HCEC 1CT (cell line): ENCODE data around the gene SIRPB2.
A peak's percentile ranks its signal among the peaks of the same experiment; 100 is the strongest.

Source experiments
- DNase-seq: peaks from one replicate; pipeline ENCODE4 v3.0.0-alpha.2; 2017

Gene SIRPB2

GRCh38 chr20:1469925-1470571, 21.2 kb downstream of the SIRPB2 start:
- peak; percentile 99 for DNase-seq

- no peak for DNase-seq
These were observed 21.8 kb downstream of the SIRPB2 start for GRCh38 chr20:1469306-1469905.

- no peak for DNase-seq
These were observed 23.0 kb downstream of the SIRPB2 start for GRCh38 chr20:1468117-1468624.

GRCh38 chr20:1467355-1468116, 23.7 kb downstream of the SIRPB2 start:
- no peak for DNase-seq

DNA sequence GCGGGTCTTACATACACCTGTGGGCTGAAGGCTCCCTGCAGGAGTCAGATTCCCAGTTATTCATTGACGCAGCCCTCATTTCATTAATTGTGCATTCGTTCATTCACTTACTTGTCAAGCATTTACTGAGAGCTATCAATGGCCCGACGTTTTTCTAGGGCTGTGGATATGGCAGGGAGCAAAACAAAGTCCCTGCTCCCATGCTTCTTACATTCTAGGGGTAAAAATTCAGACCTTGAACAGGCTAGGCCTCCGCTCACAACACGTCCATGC, 24.2 kb downstream of the SIRPB2 start:
- no peak for DNase-seq

DNA sequence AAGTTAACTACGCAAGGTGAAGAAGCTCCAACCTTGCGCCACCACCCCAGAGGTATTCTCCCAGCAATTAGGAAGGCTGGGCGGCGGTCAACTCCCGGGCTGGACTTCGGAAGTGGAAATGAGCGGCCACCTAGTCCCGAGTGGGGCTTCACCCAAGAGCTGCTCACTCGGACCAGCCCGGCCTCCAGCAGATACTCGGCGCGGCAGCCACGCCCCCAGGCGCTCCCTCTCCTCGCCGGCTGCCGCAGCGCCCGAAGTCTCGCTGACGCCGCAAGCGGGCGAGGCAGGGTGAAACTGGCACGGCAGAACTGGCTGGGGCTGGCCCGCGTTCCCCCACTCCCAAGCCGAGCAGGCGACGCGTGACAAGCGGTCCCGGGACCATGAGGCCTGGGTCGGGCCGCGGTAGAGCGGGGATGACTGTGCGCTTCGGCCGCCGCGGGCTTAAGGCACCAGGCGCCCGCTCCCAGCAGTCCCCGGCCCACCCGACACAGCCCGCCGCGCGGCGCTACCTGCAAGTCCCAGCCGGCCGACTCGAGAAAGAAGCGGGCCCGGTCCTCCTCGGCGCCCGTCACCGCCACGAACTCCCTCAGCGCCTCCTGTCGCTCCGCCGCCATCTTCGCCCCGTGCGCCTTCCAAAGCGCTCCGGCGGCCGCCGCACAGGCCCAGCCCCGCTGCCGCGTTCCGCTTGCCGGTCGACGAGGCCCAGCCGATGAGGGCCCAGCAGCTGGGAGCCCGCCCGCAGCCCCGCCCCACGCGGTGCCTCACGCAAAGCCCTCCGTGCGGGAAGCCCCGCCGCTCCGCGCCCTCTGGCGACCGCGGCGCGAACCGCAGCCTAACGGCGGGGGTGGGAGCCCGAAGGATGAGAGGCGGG, 24.8 kb downstream of the SIRPB2 start, which contains the start of gene NSFL1C:
TSS of gene NSFL1C (minus strand) at position 639 of the 871 bp plus-strand sequence. CDS start at position 614, 25 bp downstream.
- peak; percentile 90 for DNase-seq

GRCh38 chr20:1465470-1466210, 25.6 kb downstream of the SIRPB2 start:
- no peak for DNase-seq

DNA sequence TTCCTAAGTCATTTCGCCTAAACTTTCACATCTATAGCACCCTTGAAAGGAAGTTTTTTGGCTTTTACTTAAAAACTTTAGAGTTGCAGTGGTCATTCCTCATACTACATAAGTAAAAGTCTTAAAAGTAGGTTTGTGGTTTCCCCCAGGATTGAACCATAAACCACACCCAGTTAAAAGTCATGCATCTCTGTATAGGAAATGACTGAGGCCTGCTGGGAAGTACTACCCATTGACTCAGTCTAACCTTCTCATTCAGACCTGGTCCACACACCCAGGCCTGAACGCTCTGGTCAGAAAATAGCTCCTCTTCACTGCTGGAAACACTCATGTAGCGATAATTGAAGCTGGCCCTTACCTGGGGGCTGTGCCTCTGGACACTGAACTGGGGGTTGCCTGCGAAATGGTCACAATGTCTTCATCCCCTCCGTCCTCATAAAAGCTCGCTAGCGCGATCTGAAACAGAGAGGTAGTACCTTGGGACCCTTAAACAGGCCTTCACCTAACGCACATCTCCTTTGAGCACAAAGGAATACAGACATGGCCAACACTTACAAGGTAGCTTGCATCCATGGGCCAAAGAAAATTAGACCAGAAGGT, 27.1 kb downstream of the SIRPB2 start:
- no peak for DNase-seq

DNA sequence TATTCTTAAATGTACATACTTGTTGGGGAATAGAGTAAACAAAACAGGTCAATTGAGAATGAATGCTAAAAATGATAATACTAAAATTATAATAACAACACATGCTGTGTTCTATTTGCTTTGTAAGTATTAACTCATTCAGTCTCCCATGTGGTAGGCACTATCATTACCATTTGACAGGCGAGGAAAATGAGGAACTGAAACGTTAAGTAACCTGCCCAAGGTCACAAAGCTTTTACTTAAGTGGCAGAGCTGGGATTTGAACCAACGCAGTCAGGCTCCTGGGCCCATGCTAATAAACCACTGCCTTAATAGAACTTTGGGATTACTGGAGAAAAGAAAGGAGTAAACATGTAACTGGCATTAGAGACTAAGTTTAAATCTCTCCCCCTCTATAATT, 28.4 kb downstream of the SIRPB2 start:
- DNase-seq = no peak

DNA sequence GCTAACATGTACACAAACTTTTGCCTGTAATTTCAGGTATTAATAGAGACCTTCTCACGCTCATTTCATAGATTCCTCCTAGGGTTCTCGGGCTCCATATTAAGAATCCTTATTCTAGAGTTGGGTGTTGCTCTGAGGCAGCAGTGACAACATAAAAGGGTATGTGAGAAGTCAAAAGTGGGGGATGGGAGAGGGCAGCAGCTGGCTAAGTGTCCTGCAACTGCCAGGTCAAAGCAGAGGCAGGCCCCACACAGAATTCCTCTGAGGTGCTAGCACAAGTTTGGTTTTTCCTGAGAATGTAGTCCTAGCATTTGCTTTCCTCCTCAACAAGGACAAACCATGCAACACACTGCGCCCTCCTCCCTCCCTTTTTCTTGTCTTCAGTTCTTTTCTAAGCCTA, 29.2 kb downstream of the SIRPB2 start:
- no peak for DNase-seq

DNA sequence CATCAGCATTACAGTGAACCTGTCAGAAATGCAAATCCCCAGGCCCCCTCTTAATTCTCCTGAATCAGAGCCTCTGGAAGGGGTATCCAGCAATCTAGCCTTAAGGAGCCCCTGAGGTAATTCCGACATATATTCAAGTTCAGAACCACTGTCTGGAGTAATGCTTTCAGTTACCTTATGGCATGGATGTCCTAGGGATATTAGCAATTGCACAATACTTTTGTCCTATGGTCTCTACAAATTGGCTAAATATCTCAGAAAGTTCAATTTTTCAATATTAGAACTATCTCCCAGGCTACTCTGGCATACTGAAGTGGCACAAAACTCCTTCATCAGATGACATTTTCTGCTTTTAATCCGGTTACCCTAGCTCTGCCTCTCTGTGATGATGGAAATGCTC, 30.9 kb downstream of the SIRPB2 start:
- no peak for DNase-seq

DNA sequence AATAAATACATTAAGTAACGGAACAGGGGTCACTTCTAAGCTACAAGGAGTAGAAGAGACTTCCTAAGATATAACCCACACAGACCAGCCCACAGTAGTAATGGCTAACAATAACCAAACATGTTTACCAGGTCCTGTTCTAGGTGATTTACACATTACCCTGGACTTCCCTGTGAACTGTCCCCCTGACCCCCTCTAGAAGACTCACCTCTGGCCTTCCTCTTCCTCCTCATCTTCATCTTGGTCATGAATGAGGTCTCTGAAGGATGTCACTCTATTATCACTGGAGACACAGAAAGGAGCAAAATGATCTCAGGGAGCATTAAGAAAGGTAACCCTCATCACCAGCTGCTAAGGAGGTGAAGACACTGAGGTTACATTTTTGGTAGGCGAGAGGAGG, 33.2 kb downstream of the SIRPB2 start:
- DNase-seq = no peak

DNA sequence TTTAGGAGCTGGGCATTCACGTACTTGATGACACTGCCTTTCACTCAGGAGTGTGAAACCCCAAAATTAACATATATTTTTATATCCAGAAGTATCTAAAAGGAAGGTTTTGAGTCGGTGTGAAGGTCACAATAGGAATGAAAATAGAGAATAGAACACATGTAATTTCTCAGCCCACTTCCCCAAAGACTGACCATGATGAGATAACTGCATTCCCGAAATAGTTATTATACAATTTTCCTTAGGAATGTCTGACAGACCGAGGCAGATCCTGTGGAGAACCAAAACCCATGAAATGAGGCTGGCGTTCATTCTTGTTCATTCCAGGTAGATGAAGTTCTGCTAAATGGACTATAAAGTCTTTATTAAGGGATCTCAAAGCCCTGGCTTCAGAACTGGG, 34.9 kb downstream of the SIRPB2 start:
- DNase-seq = no peak

GRCh38 chr20:1450926-1451491, 40.2 kb downstream of the SIRPB2 start:
- no peak for DNase-seq

DNA sequence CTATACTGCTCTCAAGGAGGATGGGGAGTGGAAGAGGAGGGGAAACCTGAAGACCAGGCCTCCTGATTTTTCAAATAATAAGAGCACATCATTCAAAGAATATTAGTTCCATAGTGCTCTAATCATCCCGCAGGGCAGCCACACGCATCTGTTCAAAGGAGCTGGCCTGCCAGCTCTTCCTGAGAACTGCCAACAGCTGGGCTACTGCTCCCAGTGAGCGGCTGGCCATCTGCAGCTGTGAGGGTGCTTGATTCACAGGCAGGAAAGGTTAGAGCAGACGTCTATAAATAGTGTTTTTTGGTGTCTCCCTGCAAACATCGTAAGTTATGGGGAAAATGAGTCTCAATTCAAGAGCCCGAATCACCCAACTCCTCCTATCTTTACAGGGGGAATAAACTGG, 41.9 kb downstream of the SIRPB2 start:
- no peak for DNase-seq

GRCh38 chr20:1448081-1448620, 43.1 kb downstream of the SIRPB2 start:
- no peak for DNase-seq

GRCh38 chr20:1446536-1446935, 44.7 kb downstream of the SIRPB2 start:
- DNase-seq = no peak

- DNase-seq = no peak
These were observed 48.1 kb downstream of the SIRPB2 start for GRCh38 chr20:1443085-1443484.

- DNase-seq = no peak
These were observed 48.9 kb downstream of the SIRPB2 start for GRCh38 chr20:1442304-1442703.

GRCh38 chr20:1441133-1441532, 50.1 kb downstream of the SIRPB2 start:
- no peak for DNase-seq

GRCh38 chr20:1440024-1440423, 51.2 kb downstream of the SIRPB2 start:
- peak; percentile 33 for DNase-seq
